Osteoblast (primary cell): ENCODE data around the gene ITGA2B. TPM values are rescaled to one million over a fixed set of nuclear protein-coding genes. Genes with fewer than 3 reads are reported as not detected.
"Not testable (repeated sequence)": the region's sequence is repeated elsewhere in the genome, so short reads cannot be mapped to it uniquely, and the experiment has no call there.

Experiments used
- DNase-seq: peaks from one replicate; pipeline ENCODE4 v3.0.0; 2011; ENCODE audit warnings: low spot score, mixed read lengths; ENCODE audit not compliant: insufficient read length; ENCODE audit errors: missing footprints
- H2AFZ ChIP-seq: 2 replicates; pipeline ENCODE4 v1.6.0; 2011; ENCODE audit warnings: mild to moderate bottlenecking, low read length
- H3K27ac ChIP-seq: 2 replicates; pipeline ENCODE4 v1.5.1; 2011; ENCODE audit warnings: mild to moderate bottlenecking, low read depth, low read length, moderate library complexity
- H3K27me3 ChIP-seq: 2 replicates; pipeline ENCODE4 v1.6.0; 2012; ENCODE audit warnings: mild to moderate bottlenecking, control low read depth, inconsistent platforms, low read length, moderate library complexity; ENCODE audit not compliant: insufficient read depth
- H3K36me3 ChIP-seq: 2 replicates; pipeline ENCODE4 v1.5.1; 2011; ENCODE audit warnings: mild to moderate bottlenecking, low read length, control low read depth, moderate library complexity; ENCODE audit not compliant: insufficient read depth
- H3K4me1 ChIP-seq: 2 replicates; pipeline ENCODE4 v1.5.1; 2011; ENCODE audit warnings: mild to moderate bottlenecking, low read length, control low read depth, moderate library complexity; ENCODE audit not compliant: insufficient read depth
- H3K4me2 ChIP-seq: 2 replicates; pipeline ENCODE4 v1.6.0; 2011; ENCODE audit warnings: mild to moderate bottlenecking, low read length; ENCODE audit not compliant: insufficient read depth
- H3K4me3 ChIP-seq: fragments of 200-600 bp; sonication (generic); 3 replicates; pipeline ENCODE4 v1.5.1; 2012; ENCODE audit warnings: mild to moderate bottlenecking, low read length, inconsistent platforms; ENCODE audit not compliant: insufficient read depth
- H3K79me2 ChIP-seq: 2 replicates; pipeline ENCODE4 v1.6.0; 2012; ENCODE audit warnings: mild to moderate bottlenecking, low read length, control low read depth, inconsistent platforms; ENCODE audit not compliant: insufficient read depth
- H3K9me3 ChIP-seq: 2 replicates; pipeline ENCODE4 v1.5.1; 2011; ENCODE audit warnings: low read depth, low read length, control low read depth
- H4K20me1 ChIP-seq: 2 replicates; pipeline ENCODE4 v1.6.0; 2012; ENCODE audit warnings: mild to moderate bottlenecking, low read length, control low read depth; ENCODE audit not compliant: insufficient read depth
- CTCF ChIP-seq: IDR thresholded peaks from 2 replicates; pipeline ENCODE4 v1.5.1; 2011; ENCODE audit warnings: mild to moderate bottlenecking, low read depth, low read length, moderate library complexity; ENCODE audit errors: extremely low read depth
- total RNA-seq: library from RNA; depleted of rRNA; stranded (reverse); fragments of >200 nt; gene quantifications from 2 replicates; pipeline ENCODE4 v1.2.3, GENCODE V29; 2012

ITGA2B gene
- total RNA-seq, 1 donor: not detected

GRCh38 chr17:44331249-44331760, 58.1 kb downstream of the ITGA2B start:
- H3K27ac ChIP-seq: no peak overlapping the region
- peak; percentile 86 for TF ChIP-seq CTCF
- peaks cover 6% of the 10 kb centered on the region for H3K27me3 ChIP-seq
- no peaks in the 10 kb centered on the region for H3K9me3 ChIP-seq
- H3K36me3 ChIP-seq: no peaks in the 10 kb centered on the region
- peak; percentile 86 for DNase-seq
- no peaks in the 10 kb centered on the region for H4K20me1 ChIP-seq
- no peaks in the 10 kb centered on the region for H3K79me2 ChIP-seq
- peak overlapping the region; percentile 34 for H2AFZ ChIP-seq
- no peak overlapping the region for H3K4me3 ChIP-seq
- H3K4me1 ChIP-seq: peaks cover 8% of the 10 kb centered on the region
- no peak overlapping the region for H3K4me2 ChIP-seq

GRCh38 chr17:44330263-44330662, 59.2 kb downstream of the ITGA2B start:
- not testable (repeated sequence) for H2AFZ ChIP-seq, H3K27ac ChIP-seq, DNase-seq, H3K4me3 ChIP-seq, H3K79me2 ChIP-seq, H3K9me3 ChIP-seq, H3K36me3 ChIP-seq, H4K20me1 ChIP-seq, H3K4me2 ChIP-seq, H3K27me3 ChIP-seq
- peaks cover 13% of the 10 kb centered on the region for H3K4me1 ChIP-seq

GRCh38 chr17:44329516-44329915, 59.9 kb downstream of the ITGA2B start:
- H3K27me3 ChIP-seq, H3K36me3 ChIP-seq, H3K79me2 ChIP-seq, H3K27ac ChIP-seq, H3K4me2 ChIP-seq, H4K20me1 ChIP-seq, DNase-seq, H3K4me3 ChIP-seq, H2AFZ ChIP-seq, H3K9me3 ChIP-seq: not testable (repeated sequence)
- H3K4me1 ChIP-seq: peaks cover 13% of the 10 kb centered on the region

- H3K27ac ChIP-seq: no peak overlapping the region
- no peak overlapping the region for H3K4me3 ChIP-seq
- no peaks in the 10 kb centered on the region for H3K36me3 ChIP-seq
- H3K9me3 ChIP-seq: no peaks in the 10 kb centered on the region
- peaks cover 13% of the 10 kb centered on the region for H3K79me2 ChIP-seq
- peaks cover 13% of the 10 kb centered on the region for H3K4me1 ChIP-seq
- H3K27me3 ChIP-seq: no peaks in the 10 kb centered on the region
- DNase-seq: no peak
- H2AFZ ChIP-seq: peak overlapping the region; percentile 49
- no peak for TF ChIP-seq CTCF
- no peak overlapping the region for H3K4me2 ChIP-seq
- peaks cover 6% of the 10 kb centered on the region for H4K20me1 ChIP-seq
Measured at GRCh38 chr17:44327715-44328449, 61.6 kb downstream of the ITGA2B start.

- peak overlapping the region; percentile 64 for H3K4me2 ChIP-seq
- peaks cover 15% of the 10 kb centered on the region for H3K79me2 ChIP-seq
- H2AFZ ChIP-seq: peak overlapping the region; percentile 56
- peak overlapping the region; percentile 36 for H3K27ac ChIP-seq
- no peak for TF ChIP-seq CTCF
- H3K9me3 ChIP-seq: no peaks in the 10 kb centered on the region
- peaks cover 3% of the 10 kb centered on the region for H3K36me3 ChIP-seq
- peaks cover 13% of the 10 kb centered on the region for H3K4me1 ChIP-seq
- peaks cover 11% of the 10 kb centered on the region for H4K20me1 ChIP-seq
- peak overlapping the region; percentile 49 for H3K4me3 ChIP-seq
- H3K27me3 ChIP-seq: no peaks in the 10 kb centered on the region
- DNase-seq: peak; percentile 99
Measured at GRCh38 chr17:44326861-44327444, 62.5 kb downstream of the ITGA2B start.
